Activated effector memory CD4-positive, alpha-beta T cell treated with anti-CD3 and anti-CD28 coated beads, Interleukin-2, amount 50 U/mL, for 16 hours (primary cell): ENCODE measurements around the gene MIB2.

Experiments
- DNase-seq: peaks from one replicate; pipeline ENCODE4 v3.0.0-alpha.2; 2020

The MIB2 gene

DNA sequence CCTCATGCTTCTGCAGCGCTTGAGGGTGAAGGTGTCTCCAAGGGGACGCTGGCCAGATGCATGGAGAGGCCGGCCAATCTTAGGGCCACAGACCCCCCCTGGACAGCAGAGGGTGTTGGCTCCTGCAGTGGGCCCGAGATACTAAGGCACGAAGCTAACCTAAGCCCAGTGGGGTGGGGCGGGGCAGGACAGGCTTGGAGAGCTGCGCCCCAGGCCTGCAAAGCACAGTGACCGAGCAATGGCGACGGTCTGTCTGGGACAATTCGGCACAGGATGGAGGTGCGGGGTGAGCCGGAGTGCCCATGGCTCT lies 16.6 kb upstream of the MIB2 start:
- DNase-seq, result no peak

DNA sequence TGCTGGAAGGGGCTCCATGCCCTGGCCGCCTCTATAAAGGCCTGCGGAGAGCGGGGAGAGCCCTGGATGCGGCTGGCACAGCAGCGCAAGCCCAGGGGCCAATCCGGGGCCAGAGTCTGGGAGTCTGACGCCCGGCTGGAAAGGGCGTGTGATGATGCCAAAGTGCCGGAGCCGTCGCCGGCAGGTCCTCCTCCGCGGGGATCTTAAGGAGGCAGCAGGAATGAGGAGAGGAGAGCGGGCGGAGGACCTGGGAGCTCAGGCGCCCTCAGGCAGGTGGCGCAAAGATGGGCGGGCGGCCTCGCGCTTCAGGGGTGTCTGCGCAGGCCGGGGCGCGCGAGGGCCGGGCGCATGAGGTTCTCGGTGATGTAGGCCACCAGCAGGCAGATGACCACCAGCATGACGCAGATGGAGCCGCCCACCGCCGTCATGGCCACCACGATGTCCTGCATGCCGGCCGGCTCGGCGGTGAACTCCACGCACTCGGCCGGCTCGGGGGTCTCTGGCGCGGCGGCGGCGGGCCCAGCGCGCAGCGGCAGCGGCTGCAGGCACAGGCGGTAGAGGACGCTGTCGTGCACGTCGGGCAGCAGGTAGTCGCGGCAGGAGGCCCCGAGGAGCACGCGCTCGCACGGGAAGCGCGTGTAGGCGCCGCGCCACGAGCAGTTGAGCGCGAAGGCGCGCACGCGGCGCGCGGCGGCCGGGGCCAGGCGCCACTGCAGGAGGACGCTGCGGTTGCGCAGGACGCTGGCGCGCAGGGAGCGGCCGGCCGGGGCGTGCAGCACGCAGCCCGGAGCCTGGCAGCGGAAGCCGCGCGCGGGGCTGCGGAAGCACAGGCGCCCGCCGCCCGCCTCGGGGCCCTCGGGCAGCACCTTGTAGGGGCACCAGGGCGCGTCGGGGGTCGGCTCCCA lies 16.0 kb upstream of the MIB2 start:
- DNase-seq, result peak; percentile 71

DNA sequence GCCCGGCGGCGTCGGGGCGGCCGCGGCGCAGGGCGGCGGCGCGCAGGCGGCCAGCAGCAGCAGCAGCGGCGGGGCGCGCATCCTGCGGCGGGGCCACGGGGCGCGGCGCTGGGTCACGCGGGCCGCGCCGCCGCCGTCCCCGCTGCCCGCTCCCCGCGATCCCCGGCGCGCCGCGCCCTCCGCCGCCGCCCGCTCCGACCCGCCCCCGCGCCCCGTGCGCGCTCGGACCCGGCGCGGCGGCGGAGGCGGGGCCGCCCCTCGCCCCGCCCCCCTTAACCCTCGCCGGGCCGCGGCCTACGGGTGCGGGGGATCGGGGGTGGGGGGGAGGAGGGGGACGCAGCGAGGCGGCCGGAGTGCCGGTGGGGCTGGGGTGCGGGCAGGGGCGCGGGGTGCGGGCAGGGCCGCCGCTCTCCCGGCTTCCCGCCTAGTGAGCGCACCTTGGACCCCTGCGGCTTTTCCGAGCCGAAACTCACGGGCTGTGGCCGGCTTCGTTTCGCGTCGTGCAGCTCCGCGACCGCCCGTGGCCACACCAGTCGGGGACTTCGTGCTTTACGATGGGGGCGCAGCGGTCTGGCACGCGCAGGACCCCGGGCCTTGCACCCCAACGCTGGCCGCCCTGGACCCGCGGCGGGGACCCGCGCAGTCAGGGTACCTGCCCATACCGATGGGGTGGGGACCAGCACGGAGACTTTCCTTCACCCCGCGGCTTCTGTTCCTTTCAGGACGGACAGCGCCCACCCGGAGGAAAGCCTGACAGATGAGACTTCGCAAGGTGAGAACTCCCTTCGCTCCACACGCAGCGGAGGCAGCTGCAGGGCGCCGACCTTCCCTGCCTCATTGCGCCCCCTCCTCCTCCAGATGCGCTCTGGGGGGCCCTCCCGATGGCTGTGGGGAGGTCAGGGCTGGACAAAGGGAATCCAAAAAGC lies 15.1 kb upstream of the MIB2 start, which contains the start of gene FNDC10:
FNDC10 (minus strand) TSS at position 201 of the 926 bp plus-strand sequence; CDS start at position 81, 120 bp downstream.
- peak; percentile 61 for DNase-seq

DNA sequence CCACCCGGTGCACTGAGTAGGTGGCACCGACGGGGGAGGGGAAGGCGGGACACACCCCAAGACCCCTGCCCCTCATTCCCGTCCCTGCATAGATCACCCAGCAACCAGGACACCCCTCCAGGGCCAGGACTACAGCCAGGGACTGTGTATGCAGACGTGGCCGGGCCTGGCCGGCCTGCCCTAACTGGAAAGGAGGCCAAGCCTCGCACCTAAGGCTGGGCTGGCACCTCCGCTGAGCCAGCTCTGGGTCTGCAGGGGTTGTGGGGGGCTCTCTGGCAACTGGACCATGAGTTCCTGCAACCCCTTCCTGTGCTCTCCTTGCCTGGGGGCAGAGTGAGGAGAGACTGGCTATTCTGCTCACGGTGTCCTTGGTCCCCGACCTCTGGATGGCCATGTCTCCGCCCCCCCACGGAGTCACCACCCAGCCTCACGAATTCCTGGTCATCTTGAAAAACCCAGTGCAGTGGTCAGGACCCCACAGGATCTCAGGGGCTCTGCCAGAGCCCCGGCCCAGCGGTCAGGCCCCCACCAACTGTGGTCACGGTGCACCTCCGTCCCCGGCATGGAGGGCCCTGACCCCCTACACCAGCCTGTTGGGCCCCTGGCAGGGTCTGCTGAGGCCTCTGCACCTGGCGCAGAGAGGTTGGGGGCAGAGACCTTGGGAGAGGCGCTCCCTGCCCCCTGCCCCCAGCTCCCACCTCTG lies 14.3 kb upstream of the MIB2 start:
- DNase-seq, result no peak

DNA sequence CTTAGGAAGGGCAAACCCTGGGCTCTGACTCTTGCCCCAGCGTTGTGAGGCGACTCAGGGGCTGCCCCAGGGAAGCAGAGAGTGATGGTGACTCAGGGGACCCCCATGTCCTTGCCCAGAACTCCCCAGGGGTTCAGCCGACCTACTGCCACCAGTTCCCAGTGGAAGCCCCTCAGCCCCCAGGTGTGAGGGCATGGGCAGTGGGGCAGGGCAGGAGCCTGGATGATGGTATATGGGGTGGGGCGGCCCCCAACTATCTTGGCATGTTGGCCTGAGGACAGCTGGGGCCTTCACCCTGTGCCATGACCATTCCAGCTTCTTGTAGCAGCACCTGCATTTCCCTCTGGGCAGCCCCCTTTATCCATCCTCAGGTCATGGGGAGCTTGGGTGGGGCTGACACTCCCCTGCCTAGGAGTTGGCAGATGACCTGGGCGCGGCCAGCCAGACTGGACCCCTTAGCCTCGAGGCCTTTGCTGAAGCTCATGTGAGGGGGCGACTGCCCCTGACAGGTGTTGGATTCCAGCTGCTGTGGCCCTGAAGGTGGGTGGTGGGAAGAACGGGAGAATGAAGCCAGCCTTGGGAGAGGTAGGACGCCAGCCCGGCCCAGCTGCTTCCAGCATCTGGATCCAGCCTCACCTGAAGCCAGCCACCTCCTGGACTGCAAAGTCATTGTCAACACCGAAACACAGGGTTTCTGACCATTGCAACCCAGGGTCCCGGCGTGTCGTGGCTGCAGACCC lies 13.6 kb upstream of the MIB2 start:
- DNase-seq, result no peak

DNA sequence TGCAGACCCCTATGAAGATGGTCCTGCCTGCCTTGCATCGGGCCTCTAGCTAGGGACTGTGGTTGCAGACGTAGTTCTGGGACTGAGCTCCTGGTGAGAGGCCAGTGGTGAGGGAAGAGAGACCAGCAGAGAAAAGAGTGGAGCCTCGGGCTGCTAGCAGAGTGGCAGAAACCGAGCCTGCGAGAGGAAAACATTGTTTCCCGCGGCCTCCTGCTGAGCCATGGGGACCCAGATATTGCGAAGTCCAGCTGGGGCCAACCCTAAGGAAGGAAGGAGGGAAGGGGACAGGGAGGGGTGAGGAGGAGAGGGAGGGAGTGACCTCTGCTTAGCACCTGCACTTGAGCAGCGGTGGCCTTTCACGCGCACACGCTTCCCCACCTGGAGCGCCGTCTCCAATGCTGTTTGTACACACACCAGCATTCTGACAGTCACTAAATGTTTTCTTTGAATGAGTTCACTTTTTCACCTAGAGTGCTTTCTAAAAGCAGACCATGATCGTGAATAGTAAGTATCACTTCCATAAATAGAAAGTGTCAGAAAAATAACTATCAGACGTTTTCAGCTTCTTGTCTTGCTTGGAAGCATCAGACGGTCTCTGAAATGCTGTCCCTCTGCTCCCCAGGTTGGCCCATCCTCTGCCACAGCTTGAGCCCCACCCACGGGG lies 12.9 kb upstream of the MIB2 start:
- DNase-seq, result no peak

DNA sequence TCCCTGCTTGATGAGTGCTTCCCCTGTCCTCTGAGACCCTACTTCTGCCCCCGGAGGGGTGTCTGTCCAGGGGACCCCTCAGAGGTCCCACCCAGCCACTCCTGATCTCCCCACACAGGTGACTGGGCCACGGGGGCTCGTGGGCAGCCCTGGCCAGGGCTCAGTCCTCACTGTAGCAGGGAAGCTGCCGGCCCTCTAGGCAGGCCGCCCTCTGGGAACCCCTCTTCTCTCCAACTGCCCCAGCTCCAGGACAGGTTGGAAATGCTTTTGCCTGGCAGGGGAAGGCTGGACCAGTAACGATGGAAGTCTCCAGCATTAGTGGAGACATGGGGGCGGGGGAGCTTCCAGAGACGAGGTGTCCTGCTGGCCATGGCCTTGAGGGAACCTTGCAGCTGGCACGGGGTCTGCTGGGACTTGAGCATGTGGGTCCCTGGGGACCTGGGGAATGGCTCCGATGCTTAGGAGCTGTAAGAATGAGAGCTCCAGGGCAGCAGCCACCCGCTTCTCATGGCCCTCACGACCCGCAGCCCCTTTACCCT lies 12.3 kb upstream of the MIB2 start:
- no peak for DNase-seq

DNA sequence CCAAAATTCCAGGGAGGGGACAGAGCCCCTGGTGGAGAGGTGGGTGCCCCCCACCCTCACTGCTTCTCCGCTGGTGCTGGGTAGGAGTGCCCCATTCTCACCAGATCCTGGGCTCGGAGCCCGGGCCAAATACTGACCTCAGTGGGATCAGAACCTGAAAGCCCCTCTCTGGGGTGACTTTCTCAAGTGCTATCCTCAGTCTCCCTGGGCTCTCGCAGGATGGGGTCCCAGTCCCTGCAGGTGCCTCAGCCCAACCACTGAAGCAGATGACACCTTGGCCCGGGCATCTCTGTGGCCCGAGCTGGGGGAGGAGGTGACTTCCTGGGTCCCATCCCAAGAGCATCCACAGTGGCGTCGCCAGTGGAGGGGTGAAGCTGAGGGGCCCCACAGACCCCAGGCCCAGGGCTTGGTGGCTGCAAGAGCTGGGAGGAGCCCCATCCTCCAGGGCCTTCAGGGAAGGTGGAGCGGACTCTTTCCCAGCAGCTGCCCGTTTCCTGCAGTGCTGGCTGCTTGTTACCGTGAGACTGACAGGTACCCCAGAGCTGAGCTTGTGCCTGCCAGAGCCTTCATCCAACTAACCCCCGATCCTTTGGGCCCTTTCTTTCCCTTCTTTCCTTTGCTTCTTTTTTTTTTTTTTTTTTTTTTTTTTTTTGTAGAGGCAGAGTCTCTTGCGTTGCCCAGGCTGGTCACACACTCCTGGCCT lies 11.5 kb upstream of the MIB2 start:
- DNase-seq, result peak; percentile 63

DNA sequence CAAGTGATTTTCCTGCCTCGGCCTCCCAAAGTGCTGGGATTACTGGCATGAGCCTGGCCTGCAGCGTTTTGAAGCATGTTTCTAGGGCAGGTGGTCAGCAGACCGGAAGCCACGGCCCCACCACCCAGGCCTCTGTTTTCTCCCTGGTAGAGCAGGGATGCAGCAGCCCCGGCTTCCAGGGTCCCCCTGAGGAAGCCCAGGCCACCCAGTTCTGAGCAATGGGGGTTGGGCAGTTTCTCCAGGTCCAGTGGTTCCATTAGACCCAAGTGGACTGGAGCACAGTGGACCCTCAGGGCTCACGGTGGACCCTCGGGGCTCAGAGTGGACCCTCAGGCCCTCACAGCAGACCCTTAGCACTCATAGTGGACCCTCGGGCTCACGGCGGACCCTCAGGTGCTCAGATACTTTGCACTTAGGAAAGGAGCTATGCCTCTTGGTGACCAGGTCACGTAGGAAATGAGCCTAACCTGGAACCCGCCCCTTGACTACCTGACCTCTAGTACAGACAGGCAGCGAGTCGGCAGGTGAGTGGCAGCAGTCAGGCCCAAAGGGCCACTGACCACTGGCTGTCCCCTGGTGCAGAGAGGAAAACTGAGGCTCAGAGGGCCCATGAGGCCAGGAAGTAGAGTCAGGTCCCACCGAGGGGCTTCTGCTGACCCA lies 10.8 kb upstream of the MIB2 start:
- no peak for DNase-seq

DNA sequence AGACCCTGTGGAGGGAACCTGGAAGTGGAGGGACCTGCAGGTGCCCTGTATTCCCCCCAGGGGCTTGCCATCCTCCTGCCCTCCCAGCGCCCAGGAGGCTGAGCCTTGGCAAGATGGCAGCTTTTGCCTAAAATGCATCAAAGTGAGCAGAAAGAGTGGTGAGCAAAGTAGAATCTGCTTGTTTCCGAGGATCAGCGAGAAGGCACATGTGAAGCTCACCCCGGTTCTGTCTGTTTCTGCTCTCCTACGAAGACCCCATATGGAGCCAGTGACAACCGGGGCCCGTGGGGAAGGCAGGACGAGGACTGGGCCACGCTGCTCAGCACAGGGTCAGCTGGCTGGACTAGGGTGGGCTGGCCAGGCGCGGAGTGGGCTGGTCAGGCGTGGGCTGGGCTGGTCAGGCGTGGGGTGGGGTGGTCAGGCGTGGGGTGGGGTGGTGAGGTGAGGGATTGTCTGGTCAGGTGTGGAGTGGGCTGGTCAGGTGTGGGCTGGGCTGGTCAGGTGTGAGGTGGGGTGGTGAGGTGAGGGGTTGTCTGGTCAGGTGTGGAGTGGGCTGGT lies 10.2 kb upstream of the MIB2 start:
- DNase-seq, result no peak

DNA sequence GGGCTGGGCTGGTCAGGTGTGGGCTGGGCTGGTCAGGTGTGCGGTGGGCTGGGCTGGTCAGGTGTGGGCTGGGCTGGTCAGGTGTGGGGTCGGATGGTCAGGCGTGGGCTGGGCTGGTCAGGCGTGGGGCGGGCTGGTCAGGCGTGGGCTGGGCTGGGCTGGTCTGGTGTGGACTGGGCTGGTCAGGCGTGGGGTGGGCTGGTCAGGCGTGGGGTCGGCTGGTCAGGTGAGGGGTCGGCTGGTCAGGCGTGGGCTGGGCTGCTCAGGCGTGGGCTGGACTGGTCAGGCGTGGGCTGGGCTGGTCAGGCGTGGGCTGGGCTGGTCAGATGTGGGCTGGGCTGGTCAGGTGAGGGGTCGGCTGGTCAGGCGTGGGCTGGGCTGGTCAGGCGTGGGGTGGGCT lies 9.6 kb upstream of the MIB2 start:
- no peak for DNase-seq

DNA sequence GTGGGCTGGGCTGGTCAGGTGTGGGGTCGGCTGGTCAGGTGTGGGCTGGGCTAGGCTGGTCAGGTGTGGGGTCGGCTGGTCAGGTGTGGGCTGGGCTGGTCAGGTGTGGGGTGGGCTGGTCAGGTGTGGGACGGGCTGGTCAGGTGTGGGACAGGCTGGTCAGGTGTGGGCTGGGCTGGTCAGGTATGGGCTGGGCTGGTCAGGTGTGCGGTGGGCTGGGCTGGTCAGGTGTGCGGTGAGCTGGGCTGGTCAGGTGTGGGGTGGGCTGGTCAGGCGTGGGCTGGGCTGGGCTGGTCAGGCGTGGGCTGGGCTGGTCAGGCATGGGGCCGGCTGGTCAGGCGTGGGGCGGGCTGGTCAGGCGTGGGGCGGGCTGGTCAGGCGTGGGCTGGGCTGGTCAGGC lies 9.1 kb upstream of the MIB2 start:
- no peak for DNase-seq

DNA sequence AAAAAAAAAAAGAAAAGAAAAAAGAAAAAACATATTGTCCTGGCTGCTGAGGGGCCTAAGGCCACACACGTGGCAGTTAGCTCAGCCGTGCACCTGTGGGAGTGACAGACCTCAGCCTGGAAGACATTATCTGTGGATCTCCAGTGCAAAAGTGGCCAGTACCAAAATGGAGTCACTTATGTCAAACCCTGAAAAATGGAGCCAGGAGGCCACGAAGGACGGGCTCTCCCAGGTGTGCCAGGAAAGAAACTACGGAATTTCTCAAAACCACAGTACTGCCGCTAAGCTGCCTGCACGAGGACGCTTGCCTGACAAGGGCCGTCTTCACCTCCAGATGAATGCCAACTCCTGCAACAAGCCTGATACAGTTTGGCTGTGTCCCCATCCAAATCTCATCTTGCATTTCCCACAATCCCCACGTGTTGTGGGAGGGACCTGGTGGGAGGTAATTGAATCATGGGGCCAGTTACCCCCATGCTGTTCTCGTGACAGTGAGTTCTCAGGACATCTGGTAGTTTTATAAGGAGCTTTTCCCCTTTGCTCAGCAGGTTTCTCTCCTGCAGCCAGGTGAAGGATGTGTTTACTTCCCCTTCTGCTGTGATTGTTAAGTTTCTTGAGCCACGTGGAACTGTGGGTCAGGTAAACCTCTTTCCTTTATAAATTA lies 5.3 kb upstream of the MIB2 start:
- no peak for DNase-seq

DNA sequence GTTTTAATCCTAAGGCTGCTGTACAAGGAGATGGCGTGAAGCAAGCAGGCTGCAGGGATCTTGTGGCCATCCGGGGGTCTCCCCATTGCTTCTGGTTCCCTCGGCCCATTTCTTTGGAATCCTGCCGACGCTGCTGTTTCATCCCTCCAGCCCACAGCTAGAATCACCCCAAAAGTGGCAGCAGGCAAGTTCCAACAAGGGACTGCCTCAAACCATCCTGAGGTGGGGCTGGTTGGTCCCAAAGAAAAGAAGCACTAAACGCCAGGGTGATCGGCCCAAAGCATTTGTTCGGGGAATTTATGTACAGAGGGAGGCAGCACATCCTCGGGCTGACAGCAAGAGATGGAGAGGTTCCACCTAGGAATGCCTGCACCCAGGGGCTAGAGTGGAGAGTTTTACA lies 4.5 kb upstream of the MIB2 start:
- DNase-seq, result no peak

DNA sequence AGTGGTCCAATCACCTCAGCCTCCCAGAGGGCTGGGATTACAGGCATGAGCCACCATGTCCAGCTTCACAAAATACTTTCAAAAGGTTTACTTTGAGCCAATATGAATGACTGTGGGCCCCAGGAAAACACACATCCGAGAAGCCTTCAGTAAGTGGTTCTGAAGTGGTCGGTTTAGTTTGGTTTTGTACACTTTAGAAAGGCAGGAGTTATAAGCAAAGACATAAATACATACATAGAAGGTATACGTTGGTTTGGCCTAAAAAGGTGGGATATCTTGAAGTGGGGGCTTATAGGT lies 3.2 kb upstream of the MIB2 start:
- DNase-seq, result no peak

DNA sequence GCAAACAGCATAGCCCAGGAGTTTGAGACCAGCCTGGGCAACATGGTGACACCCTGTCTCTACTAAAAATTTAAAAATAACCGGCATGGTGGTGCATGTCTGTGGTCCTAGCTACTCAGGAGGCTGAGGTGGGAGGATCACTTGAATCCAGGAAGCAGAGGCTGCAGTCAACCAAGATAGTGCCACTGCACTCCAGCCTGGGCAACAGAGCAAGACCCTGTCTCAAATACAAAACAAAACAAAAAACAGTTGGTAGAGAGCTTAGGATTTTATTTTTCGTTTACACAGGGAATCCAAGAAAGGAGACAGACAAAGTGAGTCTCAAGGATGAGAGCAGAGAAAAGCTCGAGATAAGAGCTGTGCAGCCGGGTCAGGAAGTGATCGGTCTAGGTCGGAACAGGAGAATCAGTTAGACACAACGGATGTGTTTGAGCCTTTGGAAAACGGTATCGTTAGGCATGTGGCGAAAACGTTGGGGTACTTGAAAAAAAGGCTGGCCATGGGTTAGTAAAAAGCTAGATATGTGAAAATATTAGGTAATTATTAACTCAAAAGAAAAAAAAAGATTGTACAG lies 1.7 kb upstream of the MIB2 start:
- DNase-seq, result no peak

DNA sequence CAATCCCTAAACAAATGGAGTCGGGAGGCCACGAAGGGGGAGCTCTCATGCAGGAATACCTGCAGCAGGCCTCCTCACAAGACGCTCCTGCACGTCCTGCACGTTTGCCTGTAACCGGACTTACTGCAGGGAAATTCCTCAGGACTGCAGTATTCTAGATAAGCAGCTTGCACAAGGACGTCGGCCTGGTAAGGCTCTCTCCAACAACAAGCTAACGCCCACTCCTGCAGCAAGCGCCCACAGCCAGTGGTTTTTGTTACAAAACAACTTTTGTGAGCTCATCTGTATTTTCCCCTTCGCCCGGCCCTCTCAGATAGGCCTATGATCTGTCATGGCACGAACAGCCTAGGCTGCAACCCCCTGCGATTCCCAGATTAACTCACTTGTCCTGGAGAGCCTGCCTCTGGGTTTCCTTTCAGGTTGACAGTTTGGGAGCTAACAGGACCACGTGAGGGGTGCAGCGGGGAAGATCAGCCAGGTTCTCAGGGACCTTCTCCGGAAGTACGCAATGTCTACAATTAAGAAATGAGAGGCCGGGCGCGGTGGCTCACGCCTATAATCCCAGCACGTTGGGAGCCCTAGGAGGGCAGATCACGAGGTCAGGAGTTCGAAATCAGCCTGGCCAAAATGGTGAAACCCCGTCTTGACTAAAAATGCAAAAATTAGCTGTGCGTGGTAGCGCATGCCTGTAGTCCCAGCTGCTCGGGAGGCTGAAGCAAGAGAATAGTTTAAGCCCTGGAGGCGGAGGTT lies 921 bp upstream of the MIB2 start:
- peak; percentile 85 for DNase-seq

DNA sequence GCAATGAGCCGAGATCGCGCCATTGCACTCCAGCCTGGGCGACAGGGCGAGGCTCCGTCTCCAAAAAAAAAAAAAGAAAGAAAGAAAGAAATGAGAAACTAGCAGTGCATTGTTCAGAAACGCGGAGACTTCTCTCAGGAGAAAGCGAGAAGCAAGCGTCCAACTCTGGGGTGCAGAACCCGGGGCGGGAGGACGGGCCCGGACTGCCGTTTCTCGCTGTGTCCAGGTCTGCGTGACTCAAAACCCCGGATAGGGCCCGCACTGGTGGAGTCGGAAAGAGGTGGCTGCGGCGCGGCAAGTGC lies 395 bp upstream of the MIB2 start:
- DNase-seq, result no peak
